GM12801 (cell line): ENCODE measurements around the gene OVOL2.

ENCODE experiments used
- CTCF ChIP-seq: IDR thresholded peaks from one replicate; pipeline ENCODE4 v1.5.1; 2011; ENCODE audit warnings: control low read depth; ENCODE audit not compliant: insufficient read length; ENCODE audit errors: extremely low read depth

The OVOL2 gene

GRCh38 chr20:17990278-17990972, 67.3 kb downstream of the OVOL2 start:
- no peak for TF ChIP-seq CTCF

GRCh38 chr20:17987988-17988387, 69.7 kb downstream of the OVOL2 start:
- TF ChIP-seq CTCF, result no peak

GRCh38 chr20:17985388-17986018, 72.2 kb downstream of the OVOL2 start:
- TF ChIP-seq CTCF, result no peak

- no peak for TF ChIP-seq CTCF
These were observed 81.4 kb downstream of the OVOL2 start for GRCh38 chr20:17976305-17976704.
